VCaP (cell line): ENCODE data around the gene MPO.

ENCODE experiments used
- H3K27ac ChIP-seq: fragments of 450-650 bp; 2 replicates; pipeline ENCODE4 v1.5.1; 2017
- CTCF ChIP-seq: fragments of 450-650 bp; conservative IDR thresholded peaks from 2 replicates; pipeline ENCODE4 v1.5.1; 2017; ENCODE audit warnings: mild to moderate bottlenecking, moderate library complexity

The MPO gene

GRCh38 chr17:58280480-58281217, at the start of gene MPO:
MPO (minus strand) TSS chr17:58280935; CDS start chr17:58280758, 177 bp downstream.
- no peak for TF ChIP-seq CTCF
- H3K27ac ChIP-seq = no peak within 1 kb of the TSS

GRCh38 chr17:58329810-58330537, 49.2 kb upstream of the MPO start:
- no peak for TF ChIP-seq CTCF
- H3K27ac ChIP-seq = no peak overlapping the region

- no peak overlapping the region for H3K27ac ChIP-seq
- TF ChIP-seq CTCF = no peak
These were observed 48.5 kb upstream of the MPO start for GRCh38 chr17:58329035-58329809.

- no peak within 1 kb of the TSS for H3K27ac ChIP-seq
- no peak for TF ChIP-seq CTCF
These were observed 47.7 kb upstream of the MPO start, which contains the start of gene TSPOAP1 for GRCh38 chr17:58328195-58329034. TSPOAP1 (minus strand) TSS chr17:58328795; CDS start chr17:58327920, 875 bp downstream.

GRCh38 chr17:58327363-58328194, 46.8 kb upstream of the MPO start:
- TF ChIP-seq CTCF = no peak

GRCh38 chr17:58326609-58327362, 46.1 kb upstream of the MPO start:
- TF ChIP-seq CTCF = no peak
- H3K27ac ChIP-seq = no peak overlapping the region

More at GRCh38 chr17:58327363-58328194, 46.8 kb upstream of the MPO start:
- no peak overlapping the region for H3K27ac ChIP-seq
